Mesendoderm (in vitro differentiated cells): ENCODE results near the gene RBM39.

ENCODE experiments used
- DNase-seq: peaks from one replicate; pipeline ENCODE4 v3.0.0; 2013
- H2AK5ac ChIP-seq: 2 replicates; pipeline ENCODE4 v1.6.1; 2013; ENCODE audit warnings: low read length, inconsistent platforms
- H2BK120ac ChIP-seq: 2 replicates; pipeline ENCODE4 v1.6.1; 2013; ENCODE audit warnings: low read depth, mild to moderate bottlenecking, low read length, moderate library complexity, mixed read lengths
- H2BK15ac ChIP-seq: replicated peaks from 2 replicates; pipeline ENCODE4 v1.6.1; 2013; ENCODE audit warnings: low read depth, mild to moderate bottlenecking, moderate library complexity
- H2BK5ac ChIP-seq: 2 replicates; pipeline ENCODE4 v1.6.1; 2013; ENCODE audit warnings: low read length, inconsistent platforms
- H3K18ac ChIP-seq: 2 replicates; pipeline ENCODE4 v1.6.1; 2013; ENCODE audit warnings: mild to moderate bottlenecking, low read length, mixed read lengths
- H3K23ac ChIP-seq: one replicate; pipeline ENCODE4 v1.6.1; 2013; ENCODE audit warnings: low read length
- H3K27ac ChIP-seq: 2 replicates; pipeline ENCODE4 v1.5.1; 2013; ENCODE audit warnings: low read depth, mild to moderate bottlenecking, inconsistent platforms, low read length, moderate library complexity
- H3K27me3 ChIP-seq: 2 replicates; pipeline ENCODE4 v1.6.1; 2013; ENCODE audit warnings: low read length, control low read depth, mild to moderate bottlenecking, inconsistent platforms; ENCODE audit not compliant: insufficient read depth, poor library complexity
- H3K36me3 ChIP-seq: 2 replicates; pipeline ENCODE4 v1.6.1; 2013; ENCODE audit warnings: low read length, inconsistent platforms; ENCODE audit not compliant: control insufficient read depth, insufficient read depth
- H3K4ac ChIP-seq: one replicate; pipeline ENCODE4 v1.6.1; 2013; ENCODE audit warnings: low read depth, mild to moderate bottlenecking, low read length, moderate library complexity
- H3K4me1 ChIP-seq: 2 replicates; pipeline ENCODE4 v1.6.1; 2013; ENCODE audit warnings: low read depth, low read length, inconsistent platforms; ENCODE audit not compliant: control insufficient read depth
- H3K4me2 ChIP-seq: 2 replicates; pipeline ENCODE4 v1.6.1; 2013; ENCODE audit warnings: low read length
- H3K4me3 ChIP-seq: 2 replicates; pipeline ENCODE4 v1.5.1; 2013; ENCODE audit warnings: mild to moderate bottlenecking, low read length
- H3K56ac ChIP-seq: one replicate; pipeline ENCODE4 v1.6.1; 2013; ENCODE audit warnings: low read length
- H3K79me1 ChIP-seq: 2 replicates; pipeline ENCODE4 v1.6.1; 2013; ENCODE audit warnings: low read length, inconsistent platforms
- H3K79me2 ChIP-seq: 2 replicates; pipeline ENCODE4 v1.6.1; 2013; ENCODE audit warnings: mild to moderate bottlenecking, low read length; ENCODE audit not compliant: control insufficient read depth, insufficient read depth
- H3K9ac ChIP-seq: 2 replicates; pipeline ENCODE4 v1.6.1; 2013; ENCODE audit warnings: low read length, inconsistent platforms
- H4K5ac ChIP-seq: one replicate; pipeline ENCODE4 v1.6.1; 2013; ENCODE audit warnings: low read length
- H4K8ac ChIP-seq: one replicate; pipeline ENCODE4 v1.6.1; 2013; ENCODE audit warnings: low read depth, mild to moderate bottlenecking, control low read depth, low read length, moderate library complexity
- WGBS: extraction: QIAGEN DNeasy Blood & Tissue Kit; methylation state at CpG from one replicate; pipeline ENCODE4 v1.1.7; 2013; ENCODE audit warnings: low lambda C conversion rate, missing lambda C conversion rate; ENCODE audit not compliant: insufficient coverage; ENCODE audit errors: extremely low coverage; 5-methylcytosine and 5-hydroxymethylcytosine counted together

Gene RBM39

DNA sequence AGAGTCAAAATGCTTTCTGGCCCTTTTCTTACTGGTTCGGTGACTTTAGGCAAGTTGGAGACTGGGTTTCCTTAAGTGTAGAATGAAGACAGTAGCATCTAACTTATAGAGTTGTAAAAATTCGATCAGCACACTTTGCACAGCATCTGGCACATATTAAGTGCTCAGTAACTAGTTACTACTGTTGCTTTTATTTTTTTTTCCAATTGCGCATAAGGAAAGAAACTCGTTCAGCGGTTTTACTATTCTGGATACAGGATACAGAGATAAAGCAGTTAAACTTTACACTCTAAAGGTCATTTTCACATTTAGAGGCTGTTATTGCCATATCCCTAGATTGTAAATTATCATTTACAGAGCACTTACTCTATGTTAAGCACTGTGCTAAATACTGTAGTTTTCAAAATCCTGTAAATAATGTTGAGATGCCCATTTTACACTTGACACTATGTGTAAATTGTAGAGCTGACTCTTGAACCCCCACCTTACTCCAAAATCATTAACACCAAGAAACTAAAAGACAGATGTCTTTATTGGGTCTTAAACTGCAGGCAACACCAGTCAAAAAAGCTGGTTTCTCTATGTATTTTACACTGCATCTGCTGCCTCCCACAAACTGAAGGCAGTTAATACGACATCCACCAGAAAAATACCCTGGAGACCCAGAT lies 42.0 kb downstream of the RBM39 start:
- Histone ChIP-seq H3K79me1 (peaks cover 2% of the 10 kb centered on the region), H2BK15ac (no peak overlapping the region), H4K5ac (no peak overlapping the region), H2BK5ac (no peak overlapping the region), H3K4me1 (no peaks in the 10 kb centered on the region), H3K79me2 (peaks cover 1% of the 10 kb centered on the region), H3K18ac (no peak overlapping the region), H3K56ac (peak overlapping the region; percentile 100), H3K27ac (peak overlapping the region; percentile 83), H3K27me3 (no peaks in the 10 kb centered on the region), H2AK5ac (no peak overlapping the region), H3K4me2 (peak overlapping the region; percentile 95), H3K23ac (no peak overlapping the region), H3K9ac (peak overlapping the region; percentile 98), H4K8ac (no peak overlapping the region), H2BK120ac (no peak overlapping the region), H3K36me3 (peaks cover 3% of the 10 kb centered on the region), H3K4ac (no peak overlapping the region), H3K4me3 (peak overlapping the region; percentile 98)
- no peak for DNase-seq
- no CpG with 5 or more reads among the region's 6 CpGs for WGBS

- H3K4me3 ChIP-seq = peak within 1 kb of the TSS; percentile 98
- no peak within 1 kb of the TSS for H2BK15ac ChIP-seq
- peak within 1 kb of the TSS; percentile 87 for H3K4ac ChIP-seq
- peaks cover under 1% of the 10 kb centered on the region for H3K36me3 ChIP-seq
- H3K4me1 ChIP-seq = no peaks in the 10 kb centered on the region
- peak within 1 kb of the TSS; percentile 15 for H3K18ac ChIP-seq
- H3K23ac ChIP-seq = no peak within 1 kb of the TSS
- H4K8ac ChIP-seq = no peak within 1 kb of the TSS
- peaks cover 2% of the 10 kb centered on the region for H3K79me1 ChIP-seq
- no CpG with 5 or more reads among the region's 81 CpGs for WGBS
- H3K27ac ChIP-seq = peak within 1 kb of the TSS; percentile 83
- peak within 1 kb of the TSS; percentile 98 for H3K9ac ChIP-seq
- peak within 1 kb of the TSS; percentile 100 for H3K56ac ChIP-seq
- peak within 1 kb of the TSS; percentile 95 for H3K4me2 ChIP-seq
- no peak within 1 kb of the TSS for H2BK120ac ChIP-seq
- no peaks in the 10 kb centered on the region for H3K27me3 ChIP-seq
- H3K79me2 ChIP-seq = peaks cover 1% of the 10 kb centered on the region
- H2BK5ac ChIP-seq = peak within 1 kb of the TSS; percentile 77
- no peak within 1 kb of the TSS for H4K5ac ChIP-seq
- peak; percentile 95 for DNase-seq
- no peak within 1 kb of the TSS for H2AK5ac ChIP-seq
Observed at GRCh38 chr20:35699127-35699956, 42.7 kb downstream of the RBM39 start, which contains the start of the genes NFS1 and ROMO1. TSS of gene NFS1 (minus strand) at chr20:35699352. CDS start at chr20:35699288, 64 bp downstream. TSS of gene ROMO1 (plus strand) at chr20:35699405. CDS start at chr20:35699633, 228 bp downstream.

DNA sequence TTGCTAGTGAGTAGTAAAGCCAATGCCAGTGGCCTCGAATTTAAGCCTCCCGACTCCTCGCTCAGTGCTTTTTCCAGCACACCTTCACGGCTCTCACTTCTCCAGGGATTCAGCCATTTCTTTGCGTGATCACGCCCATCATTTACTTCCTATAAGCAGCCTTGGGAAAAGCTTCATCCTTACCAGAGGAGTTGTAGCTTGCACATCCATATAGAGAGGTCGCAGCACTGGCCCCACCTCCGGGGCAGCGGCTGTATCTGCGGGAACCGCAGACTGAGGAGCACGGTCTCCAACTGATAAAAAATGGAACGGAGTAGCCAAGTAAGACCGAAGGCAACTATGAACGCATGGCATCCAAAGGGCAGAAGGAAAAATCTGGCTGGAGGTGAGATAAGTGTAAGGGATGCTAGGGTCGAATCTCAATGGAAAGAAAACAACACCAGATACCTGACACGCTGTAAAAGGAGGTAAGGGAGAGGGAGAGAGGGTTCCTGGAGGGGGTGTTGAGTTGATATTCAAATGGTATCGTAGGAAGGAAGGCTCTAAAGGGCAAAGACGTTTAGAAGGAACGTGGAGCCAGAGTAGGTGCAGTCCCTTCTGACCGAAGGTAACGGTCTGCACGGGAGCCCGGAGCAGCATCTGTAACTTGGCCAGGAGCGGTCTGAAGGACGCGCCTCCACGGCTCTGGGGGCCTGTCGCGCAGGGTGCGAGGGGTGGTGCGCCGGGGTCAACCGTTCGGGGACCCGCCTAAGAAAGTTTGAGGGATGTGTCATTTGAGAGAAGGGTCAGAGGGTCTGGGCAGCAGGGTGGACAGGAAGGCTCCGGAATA lies 43.5 kb downstream of the RBM39 start:
- H4K8ac ChIP-seq = no peak overlapping the region
- H3K18ac ChIP-seq = no peak overlapping the region
- peaks cover 1% of the 10 kb centered on the region for H3K79me2 ChIP-seq
- no peak overlapping the region for H4K5ac ChIP-seq
- H3K23ac ChIP-seq = no peak overlapping the region
- no peak overlapping the region for H2BK120ac ChIP-seq
- peak overlapping the region; percentile 83 for H3K27ac ChIP-seq
- peak overlapping the region; percentile 83 for H3K56ac ChIP-seq
- DNase-seq = peak; percentile 34
- H3K36me3 ChIP-seq = no peaks in the 10 kb centered on the region
- no peak overlapping the region for H2BK5ac ChIP-seq
- H3K4me1 ChIP-seq = no peaks in the 10 kb centered on the region
- H3K4me3 ChIP-seq = peak overlapping the region; percentile 56
- peak overlapping the region; percentile 47 for H3K4ac ChIP-seq
- no peak overlapping the region for H2BK15ac ChIP-seq
- H3K9ac ChIP-seq = peak overlapping the region; percentile 98
- peaks cover 2% of the 10 kb centered on the region for H3K79me1 ChIP-seq
- no CpG with 5 or more reads among the region's 37 CpGs for WGBS
- H3K4me2 ChIP-seq = peak overlapping the region; percentile 79
- no peaks in the 10 kb centered on the region for H3K27me3 ChIP-seq
- H2AK5ac ChIP-seq = no peak overlapping the region

- no peak overlapping the region for H3K27ac ChIP-seq
- 100% methylated on average over 1 of the region's 9 CpGs for WGBS
- H4K5ac ChIP-seq = no peak overlapping the region
Observed at GRCh38 chr20:35697696-35698297, 44.3 kb downstream of the RBM39 start.

DNA sequence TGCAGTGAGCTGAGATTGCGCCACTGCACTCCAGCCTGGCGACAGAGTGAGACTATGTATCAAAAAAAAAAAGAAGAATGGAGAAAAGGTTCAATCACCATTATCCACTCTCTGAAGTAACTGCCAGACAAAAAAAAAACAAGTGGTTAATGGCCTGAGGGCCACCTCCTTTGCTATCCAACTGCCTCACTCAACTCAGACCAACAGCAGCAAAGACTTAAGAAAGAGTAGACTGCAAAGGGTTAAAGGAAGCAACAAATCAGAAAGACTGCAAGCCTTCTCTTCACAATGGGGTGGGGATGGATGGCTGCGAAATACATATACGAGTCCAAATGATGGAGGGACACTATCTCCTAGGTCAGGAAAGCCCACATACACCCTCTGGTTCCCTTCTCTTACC lies 46.1 kb downstream of the RBM39 start:
- Histone ChIP-seq H3K27ac (no peak overlapping the region), H2BK5ac (no peak overlapping the region), H4K8ac (no peak overlapping the region), H3K36me3 (no peaks in the 10 kb centered on the region), H3K4me1 (no peaks in the 10 kb centered on the region), H3K4me2 (no peak overlapping the region), H3K18ac (no peak overlapping the region), H2BK15ac (no peak overlapping the region), H2BK120ac (no peak overlapping the region), H2AK5ac (no peak overlapping the region), H3K56ac (no peak overlapping the region), H3K79me1 (peaks cover 2% of the 10 kb centered on the region), H3K23ac (no peak overlapping the region), H3K4me3 (no peak overlapping the region), H3K27me3 (no peaks in the 10 kb centered on the region), H3K9ac (no peak overlapping the region), H4K5ac (no peak overlapping the region), H3K79me2 (peaks cover 1% of the 10 kb centered on the region), H3K4ac (no peak overlapping the region)
- no CpG with 5 or more reads among the region's 4 CpGs for WGBS
- no peak for DNase-seq

More at GRCh38 chr20:35697696-35698297, 44.3 kb downstream of the RBM39 start:
- Histone ChIP-seq H2BK15ac (no peak overlapping the region), H3K4me3 (no peak overlapping the region), H2BK5ac (no peak overlapping the region), H2AK5ac (no peak overlapping the region), H3K4me1 (no peaks in the 10 kb centered on the region), H2BK120ac (no peak overlapping the region), H4K8ac (no peak overlapping the region), H3K56ac (no peak overlapping the region), H3K18ac (no peak overlapping the region), H3K36me3 (no peaks in the 10 kb centered on the region), H3K4ac (no peak overlapping the region), H3K27me3 (no peaks in the 10 kb centered on the region), H3K9ac (peak overlapping the region; percentile 15), H3K79me2 (peaks cover 1% of the 10 kb centered on the region), H3K23ac (no peak overlapping the region), H3K4me2 (no peak overlapping the region), H3K79me1 (peaks cover 2% of the 10 kb centered on the region)
- DNase-seq = no peak
